ENCODE data around the gene ZBTB7C. TPM values are rescaled to one million over a fixed set of nuclear protein-coding genes. Genes with fewer than 3 reads are reported as not detected.

ZBTB7C gene
- total and polyA plus RNA-seq, 9 of the 15 experiments (the other 6 are each of a cell fraction or from before 2014, with no cell fraction given), result not detected

DNA sequence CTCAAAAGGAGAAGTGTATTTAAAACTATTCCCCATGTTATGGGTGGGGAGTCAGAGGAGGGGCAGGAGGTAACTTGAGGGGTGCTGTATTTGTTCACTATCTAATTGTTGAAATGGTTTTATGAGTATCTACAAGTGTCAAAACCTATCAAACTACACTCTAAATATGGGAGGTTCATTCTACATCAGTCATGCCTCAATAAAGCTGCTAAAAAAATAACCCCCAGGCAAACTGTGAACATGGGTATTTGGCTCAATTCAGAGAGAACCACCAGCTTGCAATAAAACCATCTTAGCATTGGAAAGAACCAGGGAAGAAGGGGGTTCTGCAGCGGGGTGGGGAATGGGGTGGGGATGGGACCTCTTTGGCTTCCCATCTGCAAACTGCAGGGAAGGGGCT lies 302.7 kb downstream of the ZBTB7C start:
- Histone ChIP-seq H3K4me1 (replicated peaks in 1 of 2; ENCODE audit: control insufficient read depth in 2 of 2, insufficient read depth in 2 of 2, low read length in 2 of 2) (no peaks in the 10 kb centered on the region), H3K9me1 (ENCODE audit: control insufficient read depth, insufficient read depth, low read length) (no peaks in the 10 kb centered on the region), H3K4me3 (no peak overlapping the region), H3K9me3 (replicated peaks; ENCODE audit: control insufficient read depth, insufficient read depth, low read depth, low read length) (no peaks in the 10 kb centered on the region), H3K36me3 (ENCODE audit: control insufficient read depth, insufficient read depth, low read length) (no peaks in the 10 kb centered on the region), H2AFZ (ENCODE audit: low read depth, low read length) (no peak overlapping the region), H4K20me1 (replicated peaks; ENCODE audit: control insufficient read depth, insufficient read depth, low read length) (no peaks in the 10 kb centered on the region), H3K79me2 (ENCODE audit: control insufficient read depth, insufficient read depth, low read length) (no peaks in the 10 kb centered on the region), H3K4me2 (ENCODE audit: insufficient read depth, low read length) (no peak overlapping the region), H3K27ac (ENCODE audit: extremely low read depth, low read depth, low read length) (no peak overlapping the region), H3K9ac (ENCODE audit: insufficient read depth in 1 of 2, low read depth in 2 of 2, low read length in 2 of 2) (no peak overlapping the region), H3K27me3 (ENCODE audit: control insufficient read depth in 2 of 2, insufficient read depth in 2 of 2, low read length in 2 of 2) (peaks cover 0 to 21% of the 10 kb centered on the region in 2 experiments; a peak in 3 of 5 replicates)
- BruUV-seq (replicated peaks), result no TSS peak
- TF ChIP-seq, protein P1, sequence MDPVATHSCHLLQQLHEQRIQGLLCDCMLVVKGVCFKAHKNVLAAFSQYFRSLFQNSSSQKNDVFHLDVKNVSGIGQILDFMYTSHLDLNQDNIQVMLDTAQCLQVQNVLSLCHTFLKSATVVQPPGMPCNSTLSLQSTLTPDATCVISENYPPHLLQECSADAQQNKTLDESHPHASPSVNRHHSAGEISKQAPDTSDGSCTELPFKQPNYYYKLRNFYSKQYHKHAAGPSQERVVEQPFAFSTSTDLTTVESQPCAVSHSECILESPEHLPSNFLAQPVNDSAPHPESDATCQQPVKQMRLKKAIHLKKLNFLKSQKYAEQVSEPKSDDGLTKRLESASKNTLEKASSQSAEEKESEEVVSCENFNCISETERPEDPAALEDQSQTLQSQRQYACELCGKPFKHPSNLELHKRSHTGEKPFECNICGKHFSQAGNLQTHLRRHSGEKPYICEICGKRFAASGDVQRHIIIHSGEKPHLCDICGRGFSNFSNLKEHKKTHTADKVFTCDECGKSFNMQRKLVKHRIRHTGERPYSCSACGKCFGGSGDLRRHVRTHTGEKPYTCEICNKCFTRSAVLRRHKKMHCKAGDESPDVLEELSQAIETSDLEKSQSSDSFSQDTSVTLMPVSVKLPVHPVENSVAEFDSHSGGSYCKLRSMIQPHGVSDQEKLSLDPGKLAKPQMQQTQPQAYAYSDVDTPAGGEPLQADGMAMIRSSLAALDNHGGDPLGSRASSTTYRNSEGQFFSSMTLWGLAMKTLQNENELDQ (CRISPR knock-in tag; IDR thresholded peaks at IDR 0.05; ENCODE audit: borderline replicate concordance), result no peak
- no peak for TF ChIP-seq MAFF (IDR thresholded peaks at IDR 0.05; ENCODE audit: low read length)
- TF ChIP-seq EP300 (IDR thresholded peaks at IDR 0.05; ENCODE audit: low read length), result no peak
- TF ChIP-seq ARNT (IDR thresholded peaks at IDR 0.05), result no peak
- TF ChIP-seq ZNF668 (CRISPR knock-in tag; IDR thresholded peaks at IDR 0.05), result no peak
- TF ChIP-seq GATAD2A (IDR thresholded peaks at IDR 0.05), result no peak
- TF ChIP-seq FOXJ3 (CRISPR knock-in tag; IDR thresholded peaks at IDR 0.05), result no peak
- TF ChIP-seq NR2C1 (IDR thresholded peaks at IDR 0.05), result no peak
- TF ChIP-seq NR2C1 (tag; IDR thresholded peaks at IDR 0.05), result no peak
- TF ChIP-seq ZNF75A (CRISPR knock-in tag; IDR thresholded peaks at IDR 0.05), result no peak
- no peak for TF ChIP-seq SMAD3 (CRISPR knock-in tag; conservative IDR thresholded peaks at IDR 0.05)
- no peak for TF ChIP-seq CREM (IDR thresholded peaks at IDR 0.05; ENCODE audit: low read depth)
- no peak for TF ChIP-seq KDM1A (IDR thresholded peaks at IDR 0.05)
- no peak for TF ChIP-seq ILF3 (IDR thresholded peaks at IDR 0.05; ENCODE audit: borderline replicate concordance)
- intact Hi-C loops (cut with micrococcal nuclease), result no loop called here
- 0% methylated on average over 1 of the region's 1 CpG for WGBS (ENCODE audit: insufficient coverage, low coverage, missing lambda C conversion rate)
- CTCF ChIA-PET (ENCODE audit: low intra/inter-chr PET ratio), result no interaction called here
- in situ Hi-C loops (cut with MboI), result no loop called here
- POLR2A ChIA-PET, result interaction anchor here (0.6 kb wide), 1 partner anchor 10 kb away, joined by 3 read pairs; no protein-coding TSS in a partner anchor
- DNase-seq (ENCODE audit: extremely low read depth in 1 of 4, low spot score in 3 of 4), result no peak
- no peak for FAIRE-seq
- ATAC-seq, result no peak

Data from K562 (cell line).